Germinal center (tissue), 1 donor: Measurements from ENCODE around the gene ZSCAN25.
"Not testable (repeated sequence)": the region's sequence is repeated elsewhere in the genome, so short reads cannot be mapped to it uniquely, and the experiment has no call there.

Experiments
- DNase-seq: peaks from one replicate; pipeline ENCODE4 v3.0.0; 2012; ENCODE audit warnings: mixed read lengths, low spot score

The ZSCAN25 gene

GRCh38 chr7:99616359-99617191 lies at the start of gene ZSCAN25:
Gene ZSCAN25, plus strand, starts transcription at chr7:99616946. Its CDS starts 2,661 bp downstream, at chr7:99619607.
- peak; percentile 92 for DNase-seq

DNA sequence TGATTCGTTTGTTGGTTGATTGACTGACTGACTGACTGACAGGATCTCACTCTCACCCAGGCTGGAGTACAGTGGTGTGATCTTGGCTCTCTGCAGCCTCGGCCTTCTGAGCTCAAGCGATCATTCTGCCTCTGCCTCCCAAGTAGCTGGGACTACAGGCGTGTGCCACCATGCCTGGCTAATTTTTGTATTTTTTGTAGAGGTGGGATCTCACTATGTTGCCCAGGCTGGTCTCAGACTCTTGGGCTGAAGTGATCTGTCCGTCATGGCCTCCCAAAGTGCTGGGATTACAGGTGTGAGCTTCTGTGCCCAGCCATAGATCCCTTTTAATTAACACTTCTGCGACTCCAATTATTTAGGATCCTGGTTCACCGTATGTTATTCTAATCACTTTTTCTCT lies 48.0 kb upstream of the ZSCAN25 start:
- not testable (repeated sequence) for DNase-seq

- no peak for DNase-seq
Measured at GRCh38 chr7:99571768-99572167, 45.0 kb upstream of the ZSCAN25 start.

DNA sequence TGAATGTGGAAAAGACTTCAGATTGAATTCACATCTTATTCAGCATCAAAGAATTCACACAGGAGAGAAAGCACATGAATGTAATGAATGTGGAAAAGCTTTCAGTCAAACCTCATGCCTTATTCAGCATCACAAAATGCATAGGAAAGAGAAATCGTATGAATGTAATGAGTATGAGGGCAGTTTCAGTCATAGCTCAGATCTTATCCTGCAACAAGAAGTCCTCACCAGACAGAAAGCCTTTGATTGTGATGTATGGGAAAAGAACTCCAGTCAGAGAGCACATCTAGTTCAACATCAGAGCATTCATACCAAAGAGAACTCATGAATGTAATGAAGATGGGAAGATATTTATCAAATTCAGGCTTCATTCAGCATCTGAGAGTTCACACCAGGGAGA lies 43.5 kb upstream of the ZSCAN25 start:
- DNase-seq, result no peak

GRCh38 chr7:99576251-99576650 lies 40.5 kb upstream of the ZSCAN25 start:
- no peak for DNase-seq

GRCh38 chr7:99579281-99579955 lies 37.3 kb upstream of the ZSCAN25 start:
- no peak for DNase-seq

DNA sequence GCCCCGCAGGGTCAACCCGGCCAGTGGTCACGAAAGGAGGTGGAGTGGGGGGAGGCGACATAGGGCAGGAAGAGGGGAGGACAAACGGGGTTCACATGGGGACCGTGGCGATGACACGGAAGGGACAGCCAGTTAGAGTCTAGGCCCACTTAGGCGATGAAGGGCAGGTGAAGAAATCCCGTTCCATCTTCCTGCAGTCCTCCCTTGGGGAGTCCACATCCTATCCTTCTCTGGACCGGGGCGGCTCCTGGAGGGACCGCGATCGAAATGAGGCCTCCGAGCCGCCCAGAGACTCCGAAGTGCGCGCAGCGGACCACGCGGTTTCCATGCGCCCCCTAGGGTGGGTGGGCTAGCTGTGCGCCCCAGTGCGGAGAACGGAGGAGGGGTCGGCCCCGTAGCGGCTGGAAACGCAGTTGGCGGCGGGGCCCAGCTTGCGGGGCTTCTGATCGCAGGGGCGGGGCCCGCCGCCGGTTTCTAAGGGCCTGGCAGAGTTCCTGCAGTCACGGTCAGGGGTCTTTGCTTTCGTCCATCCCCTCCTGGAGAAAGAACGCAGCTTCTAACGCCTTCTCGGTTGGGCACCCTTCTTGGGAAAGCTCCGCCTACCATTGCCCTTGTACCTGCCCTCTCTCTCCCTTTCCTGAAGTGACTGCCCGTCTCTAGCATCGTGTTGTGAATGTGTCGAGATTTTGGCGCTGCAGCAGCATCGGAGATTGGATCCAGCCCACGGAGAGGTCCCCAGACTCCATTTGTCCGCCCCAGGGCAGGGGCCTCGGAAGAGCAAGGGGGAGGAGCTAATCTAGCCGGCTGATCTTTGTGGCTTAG lies 36.6 kb upstream of the ZSCAN25 start:
- no peak for DNase-seq

GRCh38 chr7:99580778-99581332 lies 35.9 kb upstream of the ZSCAN25 start:
- DNase-seq, result not testable (repeated sequence)

- DNase-seq, result no peak
Measured at GRCh38 chr7:99588868-99589267, 27.9 kb upstream of the ZSCAN25 start.

- no peak for DNase-seq
Measured at GRCh38 chr7:99594948-99595745, 21.6 kb upstream of the ZSCAN25 start.

GRCh38 chr7:99596408-99596955 lies 20.3 kb upstream of the ZSCAN25 start:
- DNase-seq, result no peak

- no peak for DNase-seq
Measured at GRCh38 chr7:99597762-99598501, 18.8 kb upstream of the ZSCAN25 start, which contains the start of gene TMEM225B. Gene TMEM225B, plus strand, starts transcription at chr7:99598267. Its CDS starts 6,122 bp downstream, at chr7:99604389.

DNA sequence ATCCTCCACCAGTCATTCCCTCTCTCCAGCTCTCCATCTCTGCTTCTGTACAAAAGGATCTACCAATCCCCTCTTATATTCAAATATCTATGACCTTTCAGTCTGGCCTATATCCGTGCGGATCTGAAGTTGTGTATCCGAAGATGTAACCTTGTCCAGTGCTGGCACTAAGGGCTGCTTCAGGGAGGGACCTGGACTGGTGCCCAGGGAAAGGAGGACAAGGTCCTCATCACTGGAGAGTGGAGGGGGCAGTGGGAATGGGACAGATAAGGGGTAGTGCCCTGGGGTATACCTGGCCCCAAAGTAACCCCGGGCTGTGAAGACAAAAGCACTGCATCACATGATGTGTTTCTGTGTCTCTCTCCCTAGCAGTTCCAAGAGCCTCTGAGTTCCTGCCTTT lies 16.9 kb upstream of the ZSCAN25 start:
- DNase-seq, result no peak

GRCh38 chr7:99601656-99602310 lies 15.0 kb upstream of the ZSCAN25 start:
- no peak for DNase-seq

DNA sequence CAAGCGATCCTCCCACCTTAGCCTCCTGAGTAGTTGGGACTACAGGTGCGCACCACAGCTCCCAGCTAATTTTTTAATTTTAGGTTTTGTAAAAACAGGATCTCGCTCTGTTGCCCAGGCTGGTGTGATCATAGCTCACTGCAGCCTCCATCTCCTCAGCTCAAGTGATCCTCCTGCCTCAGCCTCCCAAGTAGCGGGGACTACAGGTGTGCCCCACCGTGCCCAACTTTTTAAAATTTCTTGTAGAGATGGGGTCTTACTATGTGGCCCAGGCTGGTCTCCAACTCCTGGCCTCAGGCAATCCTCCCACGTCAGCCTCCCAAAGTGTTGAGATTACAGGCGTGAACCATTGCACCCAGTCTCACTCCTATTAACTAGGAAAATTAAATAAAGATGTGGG lies 11.2 kb upstream of the ZSCAN25 start:
- no peak for DNase-seq

DNA sequence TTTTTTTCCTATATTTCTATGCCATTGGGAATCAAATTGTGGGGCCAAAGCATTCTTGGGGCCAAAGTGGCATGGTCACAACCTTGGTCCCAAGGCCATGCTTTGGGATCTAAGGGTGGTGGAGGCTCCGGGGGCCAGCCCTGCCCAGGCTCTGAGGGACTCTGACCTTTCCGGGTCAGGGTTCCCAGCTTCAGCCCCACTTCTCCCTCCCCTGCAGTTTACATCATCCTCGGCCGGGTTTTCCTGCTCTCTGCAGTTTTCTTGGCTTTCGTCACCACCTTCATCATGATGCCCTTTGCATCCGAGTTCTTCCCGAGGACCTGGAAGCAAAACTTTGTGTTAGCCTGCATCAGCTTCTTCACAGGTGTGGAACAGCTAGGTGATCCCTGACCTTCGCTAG lies 10.2 kb upstream of the ZSCAN25 start:
- no peak for DNase-seq

- no peak for DNase-seq
Measured at GRCh38 chr7:99607548-99607947, 9.2 kb upstream of the ZSCAN25 start.

GRCh38 chr7:99614495-99614894 lies 2.3 kb upstream of the ZSCAN25 start:
- DNase-seq, result no peak

DNA sequence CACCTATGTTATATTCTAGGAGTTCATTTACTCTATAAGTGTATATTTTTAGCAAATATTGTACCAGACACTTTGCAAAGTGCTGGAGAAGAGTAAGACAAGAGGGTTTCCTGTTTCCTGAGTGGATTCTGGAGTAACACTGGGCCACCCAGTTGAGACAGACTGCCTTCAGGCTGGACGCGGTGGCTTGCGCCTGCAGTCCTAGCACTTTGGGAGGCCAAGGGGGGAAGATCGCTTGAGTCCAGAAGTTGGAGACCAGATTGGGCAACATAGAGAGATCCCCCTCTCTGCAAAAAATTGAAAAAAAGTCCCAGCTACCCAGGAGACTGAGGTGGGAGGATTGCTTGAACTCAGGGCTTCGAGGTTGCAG lies 772 bp upstream of the ZSCAN25 start:
- no peak for DNase-seq
